MCF 10A (cell line): ENCODE measurements around the gene NUDC. TPM values are rescaled to one million over a fixed set of nuclear protein-coding genes. Genes with fewer than 3 reads are reported as not detected.

Source experiments
- BruUV-seq: library from RNA; stranded (reverse); fragments of 400-500 nt; replicated peaks from 2 replicates; lab custom pipeline; 2021; lab: Mats Ljungman, UMichigan
- CTCF ChIA-PET: fragments of 300-600 bp; sonication (Branson Sonifier 250); formaldehyde crosslinking; extraction: SDS; loops from one replicate; lab custom pipeline; 2021; ENCODE audit warnings: antibody characterized with exemption, inconsistent platforms; lab: Yijun Ruan, JAX
- POLR2A ChIA-PET: fragments of 300-600, 350-650 bp; sonication (Branson Sonifier 250); formaldehyde crosslinking; extraction: SDS; loops from one replicate; lab custom pipeline; 2020; ENCODE audit warnings: antibody characterized with exemption, inconsistent platforms; lab: Yijun Ruan, JAX
- DNase-seq: peaks from one replicate; pipeline ENCODE4 v3.0.0-alpha.2; 2018; ENCODE audit not compliant: unreplicated experiment
- H3K27ac Mint-ChIP-seq: one replicate; pipeline ENCODE4 v1.8.0; 2022; ENCODE audit warnings: mild to moderate bottlenecking, low read depth, mixed read lengths; ENCODE audit not compliant: unreplicated experiment
- H3K27me3 Mint-ChIP-seq: one replicate; pipeline ENCODE4 v1.8.0; 2022; ENCODE audit warnings: mixed read lengths; ENCODE audit not compliant: insufficient read depth, unreplicated experiment
- H3K36me3 Mint-ChIP-seq: one replicate; pipeline ENCODE4 v1.8.0; 2022; ENCODE audit warnings: mild to moderate bottlenecking, moderate library complexity, mixed read lengths; ENCODE audit not compliant: insufficient read depth, unreplicated experiment
- H3K4me1 Mint-ChIP-seq: one replicate; pipeline ENCODE4 v1.8.0; 2022; ENCODE audit warnings: mixed read lengths; ENCODE audit not compliant: insufficient read depth, unreplicated experiment
- H3K4me3 Mint-ChIP-seq: one replicate; pipeline ENCODE4 v1.8.0; 2022; ENCODE audit warnings: mild to moderate bottlenecking, moderate library complexity, mixed read lengths; ENCODE audit not compliant: unreplicated experiment
- H3K9me3 Mint-ChIP-seq: one replicate; pipeline ENCODE4 v1.8.0; 2022; ENCODE audit warnings: mixed read lengths; ENCODE audit not compliant: unreplicated experiment
- intact Hi-C: fragments of 100-400 bp; cut with micrococcal nuclease; formaldehyde crosslinking; loops from 2 replicates; pipeline ENCODE4 v1.14.1; 2022
- total RNA-seq: library from RNA; stranded (reverse); gene quantifications from 2 replicates; pipeline ENCODE4 v1.2.3, GENCODE V29; 2022
- TF ChIP-seq, protein P1 (sequence below): fragments of 200-600 bp; IDR thresholded peaks from one replicate; pipeline ENCODE4 v1.8.0; 2022; ENCODE audit warnings: antibody characterized with exemption, mild to moderate bottlenecking; ENCODE audit not compliant: unreplicated experiment

The NUDC gene
- total RNA-seq, 1 experiment from 2014 or later: 106 TPM

DNA sequence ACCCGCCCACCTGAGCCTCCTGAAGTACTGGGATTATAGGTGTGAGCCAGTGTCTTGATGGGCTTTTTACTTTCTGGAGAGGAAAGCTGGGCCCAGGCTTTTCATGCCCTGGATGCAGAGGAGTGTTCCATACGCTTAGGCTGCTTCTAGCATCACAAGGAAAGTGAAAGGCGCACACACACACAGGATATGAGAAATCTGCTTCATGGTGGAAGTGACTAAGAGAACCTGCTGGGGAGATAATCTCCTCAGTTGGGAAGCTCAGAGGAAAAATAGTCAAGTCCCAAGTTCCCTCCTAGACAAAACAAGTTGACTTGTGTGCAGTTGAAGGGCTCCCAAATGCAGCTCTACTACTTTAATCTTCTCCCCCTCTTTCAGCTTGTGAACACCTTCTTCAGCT, 2.2 kb downstream of the NUDC start:
- no peak for DNase-seq
- TF ChIP-seq, protein P1, sequence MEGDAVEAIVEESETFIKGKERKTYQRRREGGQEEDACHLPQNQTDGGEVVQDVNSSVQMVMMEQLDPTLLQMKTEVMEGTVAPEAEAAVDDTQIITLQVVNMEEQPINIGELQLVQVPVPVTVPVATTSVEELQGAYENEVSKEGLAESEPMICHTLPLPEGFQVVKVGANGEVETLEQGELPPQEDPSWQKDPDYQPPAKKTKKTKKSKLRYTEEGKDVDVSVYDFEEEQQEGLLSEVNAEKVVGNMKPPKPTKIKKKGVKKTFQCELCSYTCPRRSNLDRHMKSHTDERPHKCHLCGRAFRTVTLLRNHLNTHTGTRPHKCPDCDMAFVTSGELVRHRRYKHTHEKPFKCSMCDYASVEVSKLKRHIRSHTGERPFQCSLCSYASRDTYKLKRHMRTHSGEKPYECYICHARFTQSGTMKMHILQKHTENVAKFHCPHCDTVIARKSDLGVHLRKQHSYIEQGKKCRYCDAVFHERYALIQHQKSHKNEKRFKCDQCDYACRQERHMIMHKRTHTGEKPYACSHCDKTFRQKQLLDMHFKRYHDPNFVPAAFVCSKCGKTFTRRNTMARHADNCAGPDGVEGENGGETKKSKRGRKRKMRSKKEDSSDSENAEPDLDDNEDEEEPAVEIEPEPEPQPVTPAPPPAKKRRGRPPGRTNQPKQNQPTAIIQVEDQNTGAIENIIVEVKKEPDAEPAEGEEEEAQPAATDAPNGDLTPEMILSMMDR: no peak
- Mint-ChIP-seq H3K27me3 (no peaks in the 10 kb centered on the region), H3K9me3 (no peaks in the 10 kb centered on the region), H3K36me3 (peaks cover 38% of the 10 kb centered on the region), H3K4me3 (peak overlapping the region; percentile 98), H3K4me1 (peaks cover 17% of the 10 kb centered on the region), H3K27ac (peak overlapping the region; percentile 23)
- no TSS peak for BruUV-seq
- POLR2A ChIA-PET: interaction anchor here (0.6 to 1.5 kb wide), 6 partner anchors 24 to 230 kb away, joined by 3 to 9 read pairs (median 4); partner anchors contain the start of genes GPATCH3 and KDF1
- intact Hi-C loops: no loop called here
- CTCF ChIA-PET: interaction anchor here (0.6 to 1.2 kb wide), 3 partner anchors 15 to 74 kb away, joined by 3 read pairs; no protein-coding TSS in a partner anchor

DNA sequence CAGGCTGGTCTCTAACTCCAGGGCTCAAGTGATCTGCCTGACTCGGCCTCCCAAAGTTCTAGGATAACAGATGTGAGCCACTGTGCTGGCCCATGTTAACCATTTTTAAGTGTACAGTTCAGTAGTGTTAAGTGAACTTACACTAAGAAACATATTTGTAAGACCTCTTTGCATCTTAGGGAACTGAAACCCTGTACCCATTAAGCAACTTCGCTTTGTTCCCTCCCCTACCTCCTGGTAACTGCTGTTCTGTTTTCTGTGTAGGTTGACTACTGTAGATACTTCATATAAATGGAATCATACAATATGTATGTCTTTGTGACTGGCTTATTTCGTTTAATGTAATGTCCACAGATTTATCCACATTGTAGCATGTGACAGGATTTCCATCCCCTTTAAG, 11.0 kb downstream of the NUDC start:
- POLR2A ChIA-PET: no interaction called here
- CTCF ChIA-PET: interaction anchor here (0.5 kb wide), 1 partner anchor 1412 kb away, joined by 3 read pairs; no protein-coding TSS in a partner anchor
- BruUV-seq: no TSS peak
- Mint-ChIP-seq H3K27me3 (no peaks in the 10 kb centered on the region), H3K4me1 (no peaks in the 10 kb centered on the region), H3K27ac (no peak overlapping the region), H3K36me3 (peaks cover 53% of the 10 kb centered on the region), H3K9me3 (no peaks in the 10 kb centered on the region), H3K4me3 (no peak overlapping the region)
- intact Hi-C loops: no loop called here
- TF ChIP-seq, protein P1: no peak
- no peak for DNase-seq

DNA sequence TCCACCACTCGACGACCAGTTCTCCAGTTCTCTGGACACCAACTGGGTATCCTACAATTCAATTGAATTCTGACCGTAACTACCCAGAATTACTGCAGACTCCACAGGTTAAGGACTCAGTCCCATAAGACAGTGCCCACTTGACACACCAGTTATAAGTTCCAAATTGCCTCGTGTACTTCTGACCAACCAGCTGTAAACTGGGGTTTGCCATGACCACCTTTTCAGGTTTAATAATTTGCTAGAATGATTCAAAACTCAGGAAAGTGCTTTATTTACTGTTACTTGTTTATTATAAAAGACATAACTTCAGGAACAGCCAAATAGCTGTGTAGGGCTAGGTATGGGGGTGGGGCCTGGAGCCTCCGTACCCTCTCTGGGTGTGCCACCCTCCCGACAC, 15.3 kb downstream of the NUDC start:
- H3K27me3 Mint-ChIP-seq: no peaks in the 10 kb centered on the region
- no peak for DNase-seq
- H3K9me3 Mint-ChIP-seq: no peaks in the 10 kb centered on the region
- no peak overlapping the region for H3K27ac Mint-ChIP-seq
- no peak overlapping the region for H3K4me3 Mint-ChIP-seq
- ChIA-PET CTCF (interaction anchor here (0.7 to 1.3 kb wide), 2 partner anchors 37 to 50 kb away, joined by 3 read pairs; no protein-coding TSS in a partner anchor), POLR2A (interaction anchor here (1.2 to 1.8 kb wide), 2 partner anchors 9 to 15 kb away, joined by 3 to 5 read pairs; partner anchors contain the start of gene NUDC)
- TF ChIP-seq, protein P1: no peak
- H3K36me3 Mint-ChIP-seq: peaks cover 55% of the 10 kb centered on the region
- intact Hi-C loops: no loop called here
- H3K4me1 Mint-ChIP-seq: no peaks in the 10 kb centered on the region
- no TSS peak for BruUV-seq

DNA sequence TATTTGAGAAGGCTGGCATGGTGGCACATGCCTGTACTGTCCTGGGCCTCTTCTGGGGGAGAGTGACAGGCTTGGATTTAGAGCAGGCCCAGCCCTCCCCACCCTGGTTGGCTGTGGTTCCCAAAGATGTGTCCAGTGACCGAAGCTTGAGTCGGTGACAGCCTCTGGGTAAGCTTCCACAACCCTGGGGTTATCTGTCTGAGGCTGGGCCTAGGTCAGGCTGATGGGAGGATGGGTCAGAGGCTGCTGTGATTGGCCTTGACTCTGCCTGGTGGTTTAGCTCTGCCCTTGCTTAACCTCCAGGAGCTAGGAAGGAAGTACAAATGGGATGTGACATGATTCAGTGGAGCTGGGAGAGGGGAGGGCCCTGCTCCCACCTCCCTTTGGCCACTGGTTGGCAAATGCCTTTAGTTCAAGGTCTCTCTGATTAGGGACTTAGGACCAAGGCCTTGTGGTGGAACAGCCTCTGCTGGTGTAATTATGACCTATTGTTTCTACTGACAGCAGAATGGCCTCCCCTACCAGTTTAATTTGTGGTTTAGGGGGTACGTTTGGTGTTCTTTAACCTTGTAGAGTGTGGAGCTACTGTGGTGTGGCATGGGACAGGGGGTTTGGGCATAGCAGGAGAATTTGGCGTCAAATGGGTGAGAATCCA, 16.6 kb downstream of the NUDC start:
- Mint-ChIP-seq H3K27me3 (no peaks in the 10 kb centered on the region), H3K9me3 (no peaks in the 10 kb centered on the region), H3K4me3 (no peak overlapping the region), H3K27ac (peak overlapping the region; percentile 75), H3K4me1 (no peaks in the 10 kb centered on the region), H3K36me3 (peaks cover 55% of the 10 kb centered on the region)
- TF ChIP-seq, protein P1: no peak
- no TSS peak for BruUV-seq
- CTCF ChIA-PET: interaction anchor here (0.6 to 1.5 kb wide), 4 partner anchors 14 to 149 kb away, joined by 3 read pairs; no protein-coding TSS in a partner anchor
- intact Hi-C loops: no loop called here
- POLR2A ChIA-PET: interaction anchor here (1.3 to 1.8 kb wide), 2 partner anchors 10 to 17 kb away, joined by 4 to 5 read pairs; partner anchors contain the start of gene NUDC
- DNase-seq: no peak
